HPDE6-E6E7 (cell line): ENCODE data around the gene KIFC3.
A peak's percentile ranks its signal among the peaks of the same experiment; 100 is the strongest.

Experiments used
- DNase-seq: peaks from one replicate; pipeline ENCODE4 v3.0.0; 2011; ENCODE audit warnings: missing footprints; ENCODE audit errors: extremely low spot score

The KIFC3 gene

DNA sequence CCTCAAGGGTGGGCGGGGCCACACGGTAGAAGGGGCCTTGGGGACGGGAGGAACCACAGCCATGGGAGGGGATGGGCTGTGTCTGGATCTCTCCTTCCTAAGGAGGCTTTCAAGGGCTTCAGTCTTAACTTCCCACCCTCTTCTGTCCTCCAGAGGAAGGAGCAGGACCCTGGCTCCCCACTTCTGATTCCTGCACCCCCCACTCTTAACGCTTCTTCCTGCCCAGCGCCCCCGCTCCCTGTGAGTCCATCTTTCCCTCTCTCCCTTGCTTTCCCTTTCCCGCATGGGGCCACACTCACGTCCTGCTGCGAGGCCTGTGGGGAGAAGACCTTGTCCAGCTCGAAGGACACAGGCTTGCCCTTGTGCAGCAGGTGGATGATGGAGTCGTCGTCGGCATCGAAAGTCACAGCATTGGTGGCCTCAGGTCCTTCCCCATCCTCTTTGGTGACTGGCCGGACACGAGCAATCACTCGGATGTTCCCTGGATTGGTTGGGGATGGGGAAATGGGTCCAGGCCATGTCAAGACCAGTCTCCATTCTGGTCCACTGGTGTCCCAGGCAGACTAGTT is 37.0 kb downstream of the KIFC3 start:
- DNase-seq = no peak

- DNase-seq = peak; percentile 95
These were observed 37.7 kb downstream of the KIFC3 start for GRCh38 chr16:57764341-57765159.

GRCh38 chr16:57764006-57764340 is 38.3 kb downstream of the KIFC3 start:
- DNase-seq = no peak

DNA sequence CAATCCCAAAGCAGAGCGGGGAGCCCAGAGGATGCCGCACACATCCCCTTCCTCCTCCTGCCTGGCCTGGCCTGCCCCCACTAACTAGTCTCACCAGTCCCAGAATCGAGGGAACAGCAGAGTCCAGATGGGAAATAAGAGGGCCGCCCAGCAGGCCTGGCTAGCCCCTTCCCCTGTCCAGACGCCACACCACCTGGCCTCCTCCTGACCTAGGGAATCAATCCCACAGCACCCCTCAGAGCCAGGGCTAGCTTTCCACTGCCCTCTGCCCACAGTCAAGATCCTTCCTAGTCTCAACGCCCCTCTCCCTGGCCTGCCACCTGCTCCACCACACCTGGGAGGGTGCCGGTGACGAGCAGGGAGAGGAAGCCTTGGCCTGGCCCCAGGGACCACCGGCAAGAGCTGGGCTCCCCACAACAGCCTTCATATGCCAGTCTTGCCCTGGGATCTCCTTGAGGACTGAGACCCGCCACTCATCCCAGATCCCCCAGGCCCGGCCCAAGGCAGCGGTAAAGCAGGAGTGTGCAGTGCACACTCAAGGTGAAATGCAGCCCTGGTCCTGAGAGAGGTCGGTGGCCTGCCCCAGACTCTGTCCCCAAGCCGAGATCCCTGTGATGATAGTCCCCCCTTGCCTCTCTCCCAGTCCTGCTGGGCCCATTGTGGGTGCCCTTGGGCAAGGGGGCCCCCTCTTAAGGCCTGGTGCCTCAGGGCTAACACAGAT is 38.8 kb downstream of the KIFC3 start:
- DNase-seq = no peak

GRCh38 chr16:57762365-57763040 is 39.8 kb downstream of the KIFC3 start:
- no peak for DNase-seq

DNA sequence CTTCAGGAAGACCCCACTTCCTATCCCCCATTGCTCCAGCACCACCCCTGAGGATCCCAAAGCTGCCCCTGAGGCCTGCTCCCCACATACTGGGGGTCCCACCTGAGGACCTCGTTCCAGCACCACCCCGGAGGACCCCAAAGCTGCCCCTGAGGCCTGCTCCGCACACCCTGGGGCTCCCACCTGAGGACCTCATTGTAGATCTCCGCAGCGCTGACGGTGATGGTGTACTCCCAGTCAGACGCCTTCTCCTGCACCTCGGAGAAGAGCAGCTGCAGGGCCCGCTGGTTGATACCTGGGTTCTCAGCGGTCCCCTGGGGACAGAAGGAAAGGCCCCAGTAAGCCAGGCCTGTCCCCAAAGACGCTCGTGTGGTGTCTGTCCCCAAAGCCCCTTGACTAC is 40.3 kb downstream of the KIFC3 start:
- no peak for DNase-seq

- no peak for DNase-seq
These were observed 41.0 kb downstream of the KIFC3 start for GRCh38 chr16:57761301-57761700.

GRCh38 chr16:57760357-57761160 is 41.7 kb downstream of the KIFC3 start:
- no peak for DNase-seq

- peak; percentile 85 for DNase-seq
These were observed 42.5 kb downstream of the KIFC3 start for GRCh38 chr16:57759541-57760356.

GRCh38 chr16:57759131-57759530 is 43.2 kb downstream of the KIFC3 start:
- no peak for DNase-seq

GRCh38 chr16:57758331-57759117 is 43.8 kb downstream of the KIFC3 start:
- no peak for DNase-seq

DNA sequence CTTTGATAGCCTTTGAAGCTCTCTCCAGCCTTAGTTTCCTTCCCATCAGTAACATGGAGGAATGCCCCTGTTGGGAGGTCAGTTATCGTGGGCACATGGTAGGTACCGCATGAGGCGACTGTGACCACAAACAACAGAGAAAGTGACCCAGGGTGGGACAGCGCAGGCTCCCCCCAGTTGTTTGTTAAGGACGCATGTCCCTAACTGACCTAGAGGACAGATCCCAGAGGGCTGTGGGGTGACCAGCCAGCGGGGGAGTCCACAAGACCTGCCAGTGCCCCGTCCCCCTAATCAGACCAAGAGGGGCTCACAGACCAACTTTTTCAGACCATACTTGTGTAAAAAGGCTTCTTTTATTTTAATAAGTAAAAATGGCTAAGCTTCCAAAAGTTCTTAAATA is 44.4 kb downstream of the KIFC3 start:
- no peak for DNase-seq

GRCh38 chr16:57757326-57757786 is 44.9 kb downstream of the KIFC3 start:
- DNase-seq = peak; percentile 98

GRCh38 chr16:57756424-57757325 is 45.6 kb downstream of the KIFC3 start:
- no peak for DNase-seq

DNA sequence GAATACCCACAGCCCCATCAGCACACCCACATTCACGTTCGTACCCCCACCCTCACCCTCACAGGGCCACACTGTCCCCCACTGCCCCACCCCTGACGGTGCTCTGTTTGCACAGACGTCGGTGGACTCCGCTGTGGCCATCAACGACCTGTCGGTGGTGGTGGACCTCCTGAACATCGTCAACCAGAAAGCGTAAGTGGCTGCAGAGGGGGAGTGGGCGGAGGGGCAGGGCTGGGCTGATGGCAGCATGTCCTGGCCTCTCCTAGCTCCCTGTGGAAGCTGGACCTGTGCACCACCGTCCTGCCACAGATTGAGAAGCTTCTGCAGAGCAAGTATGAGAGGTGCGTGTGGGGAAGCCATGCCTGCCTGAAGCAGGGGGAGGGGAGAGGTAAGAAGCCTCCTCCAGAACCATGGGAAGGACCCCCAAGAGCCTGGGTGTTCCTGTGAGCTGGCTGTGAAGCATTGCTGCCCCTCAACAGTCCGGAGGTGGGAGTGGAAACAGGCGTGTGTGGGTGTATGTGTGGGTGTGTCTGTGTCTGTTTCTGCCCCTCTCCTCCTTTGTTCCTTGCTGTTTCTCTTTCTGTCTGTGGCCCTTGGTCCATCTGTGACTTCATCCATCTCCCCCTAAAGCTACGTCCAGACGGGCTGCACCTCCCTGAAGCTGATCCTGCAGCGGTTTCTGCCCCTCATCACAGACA is 46.4 kb downstream of the KIFC3 start:
- no peak for DNase-seq

- DNase-seq = no peak
These were observed 47.1 kb downstream of the KIFC3 start for GRCh38 chr16:57755061-57755684.

GRCh38 chr16:57754354-57755060 is 47.8 kb downstream of the KIFC3 start:
- DNase-seq = no peak
